Glomerular visceral epithelial cell (primary cell): ENCODE results near the gene TSPAN11.
"Not testable (repeated sequence)": the region's sequence is repeated elsewhere in the genome, so short reads cannot be mapped to it uniquely, and the experiment has no call there.

Source experiments
- DNase-seq: peaks from one replicate; pipeline ENCODE4 v3.0.0-alpha.2; 2016; ENCODE audit errors: extremely low spot score

The TSPAN11 gene

GRCh38 chr12:30926243-30927221 lies at the start of gene TSPAN11:
Gene TSPAN11, plus strand, starts transcription at chr12:30926748. Its CDS starts 27,244 bp downstream, at chr12:30953992.
- DNase-seq, result peak; percentile 11

- no peak for DNase-seq
Observed at GRCh38 chr12:30877105-30877875, 49.3 kb upstream of the TSPAN11 start.

GRCh38 chr12:30878024-30878423 lies 48.5 kb upstream of the TSPAN11 start:
- DNase-seq, result no peak

GRCh38 chr12:30880061-30880460 lies 46.5 kb upstream of the TSPAN11 start:
- no peak for DNase-seq

- DNase-seq, result no peak
Observed at GRCh38 chr12:30880813-30881212, 45.7 kb upstream of the TSPAN11 start.

- DNase-seq, result no peak
Observed at GRCh38 chr12:30882706-30883105, 43.8 kb upstream of the TSPAN11 start.

GRCh38 chr12:30884799-30885198 lies 41.7 kb upstream of the TSPAN11 start:
- no peak for DNase-seq

GRCh38 chr12:30885321-30885720 lies 41.2 kb upstream of the TSPAN11 start:
- no peak for DNase-seq

GRCh38 chr12:30887226-30887625 lies 39.3 kb upstream of the TSPAN11 start:
- no peak for DNase-seq

- no peak for DNase-seq
Observed at GRCh38 chr12:30888241-30888640, 38.3 kb upstream of the TSPAN11 start.

- not testable (repeated sequence) for DNase-seq
Observed at GRCh38 chr12:30894531-30894930, 32.0 kb upstream of the TSPAN11 start.

GRCh38 chr12:30896461-30896860 lies 30.1 kb upstream of the TSPAN11 start:
- peak; percentile 28 for DNase-seq

- DNase-seq, result no peak
Observed at GRCh38 chr12:30898846-30899245, 27.7 kb upstream of the TSPAN11 start.

GRCh38 chr12:30900351-30900750 lies 26.2 kb upstream of the TSPAN11 start:
- DNase-seq, result no peak

- no peak for DNase-seq
Observed at GRCh38 chr12:30902001-30902400, 24.5 kb upstream of the TSPAN11 start.

- no peak for DNase-seq
Observed at GRCh38 chr12:30902596-30902995, 24.0 kb upstream of the TSPAN11 start.

- DNase-seq, result no peak
Observed at GRCh38 chr12:30905463-30906009, 21.0 kb upstream of the TSPAN11 start.

GRCh38 chr12:30908076-30908721 lies 18.3 kb upstream of the TSPAN11 start:
- DNase-seq, result no peak

GRCh38 chr12:30908722-30909348 lies 17.7 kb upstream of the TSPAN11 start:
- DNase-seq, result no peak

GRCh38 chr12:30909349-30910037 lies 17.1 kb upstream of the TSPAN11 start:
- no peak for DNase-seq

- DNase-seq, result no peak
Observed at GRCh38 chr12:30910038-30910350, 16.6 kb upstream of the TSPAN11 start.
